Liver (tissue), 2 donors: Measurements from ENCODE around the gene STOML3.

Experiments used
- GABPA ChIP-seq, 2 donors: IDR thresholded peaks in 1 of 2; conservative IDR thresholded peaks in 1 of 2; 2 replicates each; pipeline ENCODE4 v1.6.1; 2016; ENCODE audit warnings: antibody characterized with exemption in 2 of 2, mild to moderate bottlenecking in 1 of 2, moderate library complexity in 1 of 2
- HNF4G ChIP-seq: IDR thresholded peaks from 2 replicates; pipeline ENCODE4 v1.6.1; 2016; ENCODE audit warnings: antibody characterized with exemption
- JUND ChIP-seq, 2 donors: IDR thresholded peaks; 2 replicates each; pipeline ENCODE4 v1.6.1; 2016; ENCODE audit warnings: antibody characterized with exemption in 2 of 2
- MAX ChIP-seq: IDR thresholded peaks from 2 replicates; pipeline ENCODE4 v1.6.1; 2016; ENCODE audit warnings: antibody characterized with exemption
- donor health status: healthy.

- TF ChIP-seq MAX (no peak), HNF4G (no peak), GABPA (IDR thresholded peaks at IDR 0.05 in 1 of 2, conservative IDR thresholded peaks at IDR 0.05 in 1 of 2) (no peak), JUND (IDR thresholded peaks at IDR 0.05) (no peak)
Measured at GRCh38 chr13:39037410-39037879, 46.8 kb upstream of the STOML3 start.
